NB4 (cell line): Measurements from ENCODE around the gene COPB2.

Experiments used
- POLR2A ChIP-seq: IDR thresholded peaks from 2 replicates; pipeline ENCODE4 v1.6.1; 2011; ENCODE audit warnings: mild to moderate bottlenecking; ENCODE audit not compliant: insufficient read length; ENCODE audit errors: extremely low read depth
- TF ChIP-seq, protein P1 (sequence below): IDR thresholded peaks from one replicate; pipeline ENCODE4 v1.5.1; 2012; ENCODE audit warnings: low read depth, low read length

DNA sequence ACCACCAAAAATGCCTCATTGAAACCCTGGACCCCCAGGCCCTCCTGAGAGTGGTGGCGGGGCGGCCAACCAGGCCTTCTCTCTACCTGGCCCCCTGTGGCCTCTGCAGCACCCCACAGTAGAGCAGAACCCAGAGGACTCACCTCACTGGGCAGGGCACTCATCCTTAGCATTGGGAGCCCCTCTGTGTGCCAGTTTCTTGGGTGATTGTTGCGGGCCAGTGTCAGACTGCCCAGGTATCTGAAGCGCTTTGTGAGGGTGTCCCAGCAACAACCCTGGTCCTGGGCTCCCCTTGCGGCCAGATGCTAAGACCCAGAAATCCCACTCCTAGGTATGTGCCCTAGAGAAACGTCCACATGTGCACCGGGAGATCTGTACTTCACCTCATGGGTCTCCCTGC lies 66.3 kb downstream of the COPB2 start:
- TF ChIP-seq, protein P1, sequence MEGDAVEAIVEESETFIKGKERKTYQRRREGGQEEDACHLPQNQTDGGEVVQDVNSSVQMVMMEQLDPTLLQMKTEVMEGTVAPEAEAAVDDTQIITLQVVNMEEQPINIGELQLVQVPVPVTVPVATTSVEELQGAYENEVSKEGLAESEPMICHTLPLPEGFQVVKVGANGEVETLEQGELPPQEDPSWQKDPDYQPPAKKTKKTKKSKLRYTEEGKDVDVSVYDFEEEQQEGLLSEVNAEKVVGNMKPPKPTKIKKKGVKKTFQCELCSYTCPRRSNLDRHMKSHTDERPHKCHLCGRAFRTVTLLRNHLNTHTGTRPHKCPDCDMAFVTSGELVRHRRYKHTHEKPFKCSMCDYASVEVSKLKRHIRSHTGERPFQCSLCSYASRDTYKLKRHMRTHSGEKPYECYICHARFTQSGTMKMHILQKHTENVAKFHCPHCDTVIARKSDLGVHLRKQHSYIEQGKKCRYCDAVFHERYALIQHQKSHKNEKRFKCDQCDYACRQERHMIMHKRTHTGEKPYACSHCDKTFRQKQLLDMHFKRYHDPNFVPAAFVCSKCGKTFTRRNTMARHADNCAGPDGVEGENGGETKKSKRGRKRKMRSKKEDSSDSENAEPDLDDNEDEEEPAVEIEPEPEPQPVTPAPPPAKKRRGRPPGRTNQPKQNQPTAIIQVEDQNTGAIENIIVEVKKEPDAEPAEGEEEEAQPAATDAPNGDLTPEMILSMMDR = no peak
- no peak for TF ChIP-seq POLR2A
